HG03575 (cell line): ENCODE data around the gene DYTN.

ENCODE experiments used
- ATAC-seq: cut with Tn5 transposase; IDR thresholded peaks from one replicate; pipeline ENCODE4 v1.9.1; 2021; ENCODE audit not compliant: unreplicated experiment, insufficient number of reproducible peaks, low FRiP score; ENCODE audit errors: extremely low read depth

DYTN gene

GRCh38 chr2:206701952-206702605 lies 16.1 kb downstream of the DYTN start:
- ATAC-seq: no peak

- ATAC-seq: no peak
These were observed 18.0 kb downstream of the DYTN start for GRCh38 chr2:206700156-206700555.

- ATAC-seq: no peak
These were observed 19.4 kb downstream of the DYTN start for GRCh38 chr2:206698811-206699210.

- no peak for ATAC-seq
These were observed 21.3 kb downstream of the DYTN start for GRCh38 chr2:206696910-206697309.

GRCh38 chr2:206693399-206694137 lies 24.6 kb downstream of the DYTN start:
- no peak for ATAC-seq

GRCh38 chr2:206692971-206693370 lies 25.2 kb downstream of the DYTN start:
- ATAC-seq: no peak

GRCh38 chr2:206688990-206689389 lies 29.2 kb downstream of the DYTN start:
- no peak for ATAC-seq

GRCh38 chr2:206688453-206688852 lies 29.7 kb downstream of the DYTN start:
- ATAC-seq: no peak

- no peak for ATAC-seq
These were observed 34.6 kb downstream of the DYTN start for GRCh38 chr2:206683546-206683945.

GRCh38 chr2:206670531-206671319 lies 47.5 kb downstream of the DYTN start:
- no peak for ATAC-seq

- no peak for ATAC-seq
These were observed 52.9 kb downstream of the DYTN start for GRCh38 chr2:206665251-206665650.

GRCh38 chr2:206657087-206657486 lies 61.1 kb downstream of the DYTN start:
- ATAC-seq: no peak

- no peak for ATAC-seq
These were observed 70.2 kb downstream of the DYTN start for GRCh38 chr2:206647985-206648384.

- no peak for ATAC-seq
These were observed 75.8 kb downstream of the DYTN start, which contains the start of gene FAM237A for GRCh38 chr2:206642075-206643025. FAM237A (plus strand) TSS chr2:206642487; CDS start chr2:206644237, 1,750 bp downstream.

GRCh38 chr2:206641226-206641625 lies 77.0 kb downstream of the DYTN start:
- ATAC-seq: no peak

GRCh38 chr2:206639636-206640035 lies 78.6 kb downstream of the DYTN start:
- no peak for ATAC-seq

- ATAC-seq: no peak
These were observed 83.2 kb downstream of the DYTN start for GRCh38 chr2:206635015-206635414.

GRCh38 chr2:206631340-206631739 lies 86.9 kb downstream of the DYTN start:
- no peak for ATAC-seq

- ATAC-seq: no peak
These were observed 90.6 kb downstream of the DYTN start for GRCh38 chr2:206627632-206628031.
